Panc1 (cell line): ENCODE data around the gene HSH2D.

Experiments
- CTCF ChIP-seq: fragments of 450-650 bp; IDR thresholded peaks from 2 replicates; pipeline ENCODE4 v1.5.1; 2017; ENCODE audit warnings: mild to moderate bottlenecking
- POLR2AphosphoS5 ChIP-seq: IDR thresholded peaks from 2 replicates; pipeline ENCODE4 v1.6.1; 2012; ENCODE audit warnings: mild to moderate bottlenecking, low read depth, low read length, moderate library complexity
- SIN3A ChIP-seq: IDR thresholded peaks from 2 replicates; pipeline ENCODE4 v1.6.1; 2012; ENCODE audit warnings: low read depth, mild to moderate bottlenecking, low read length, moderate library complexity, borderline replicate concordance; ENCODE audit not compliant: insufficient read depth
- TCF7L2 ChIP-seq: IDR thresholded peaks from 2 replicates; pipeline ENCODE4 v1.6.1; 2011; ENCODE audit warnings: mild to moderate bottlenecking, low read depth, low read length, inconsistent platforms
- TF ChIP-seq, protein P1 (sequence below), 2 experiments: IDR thresholded peaks; 2 replicates each; pipeline ENCODE4 v1.6.1; 2011 to 2012; ENCODE audit warnings: low read depth in 2 of 2, control low read depth in 1 of 2, low read length in 1 of 2, mild to moderate bottlenecking in 1 of 2, moderate library complexity in 1 of 2; ENCODE audit not compliant: insufficient read depth in 1 of 2

GRCh38 chr19:16175954-16176353 is 32.5 kb downstream of the HSH2D start:
- TF ChIP-seq CTCF (no peak), SIN3A (no peak), POLR2AphosphoS5 (no peak), TCF7L2 (no peak)
- TF ChIP-seq, protein P1, sequence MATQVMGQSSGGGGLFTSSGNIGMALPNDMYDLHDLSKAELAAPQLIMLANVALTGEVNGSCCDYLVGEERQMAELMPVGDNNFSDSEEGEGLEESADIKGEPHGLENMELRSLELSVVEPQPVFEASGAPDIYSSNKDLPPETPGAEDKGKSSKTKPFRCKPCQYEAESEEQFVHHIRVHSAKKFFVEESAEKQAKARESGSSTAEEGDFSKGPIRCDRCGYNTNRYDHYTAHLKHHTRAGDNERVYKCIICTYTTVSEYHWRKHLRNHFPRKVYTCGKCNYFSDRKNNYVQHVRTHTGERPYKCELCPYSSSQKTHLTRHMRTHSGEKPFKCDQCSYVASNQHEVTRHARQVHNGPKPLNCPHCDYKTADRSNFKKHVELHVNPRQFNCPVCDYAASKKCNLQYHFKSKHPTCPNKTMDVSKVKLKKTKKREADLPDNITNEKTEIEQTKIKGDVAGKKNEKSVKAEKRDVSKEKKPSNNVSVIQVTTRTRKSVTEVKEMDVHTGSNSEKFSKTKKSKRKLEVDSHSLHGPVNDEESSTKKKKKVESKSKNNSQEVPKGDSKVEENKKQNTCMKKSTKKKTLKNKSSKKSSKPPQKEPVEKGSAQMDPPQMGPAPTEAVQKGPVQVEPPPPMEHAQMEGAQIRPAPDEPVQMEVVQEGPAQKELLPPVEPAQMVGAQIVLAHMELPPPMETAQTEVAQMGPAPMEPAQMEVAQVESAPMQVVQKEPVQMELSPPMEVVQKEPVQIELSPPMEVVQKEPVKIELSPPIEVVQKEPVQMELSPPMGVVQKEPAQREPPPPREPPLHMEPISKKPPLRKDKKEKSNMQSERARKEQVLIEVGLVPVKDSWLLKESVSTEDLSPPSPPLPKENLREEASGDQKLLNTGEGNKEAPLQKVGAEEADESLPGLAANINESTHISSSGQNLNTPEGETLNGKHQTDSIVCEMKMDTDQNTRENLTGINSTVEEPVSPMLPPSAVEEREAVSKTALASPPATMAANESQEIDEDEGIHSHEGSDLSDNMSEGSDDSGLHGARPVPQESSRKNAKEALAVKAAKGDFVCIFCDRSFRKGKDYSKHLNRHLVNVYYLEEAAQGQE (IDR thresholded peaks at IDR 0.05; ENCODE audit: insufficient read depth in 1 of 2, low read depth in 2 of 2, low read length in 1 of 2), result no peak
